ENCODE data around the gene ME3.

GRCh38 chr11:86495351-86495750 is 177.1 kb downstream of the ME3 start:
- TF ChIP-seq CTCF (conservative IDR thresholded peaks at IDR 0.05; ENCODE audit: low read depth, low read length) (no peak), EZH2phosphoT487 (IDR thresholded peaks at IDR 0.05; ENCODE audit: borderline replicate concordance, low read length) (no peak)
